H1 (cell line): Measurements from ENCODE around the gene KLHDC7A. TPM values are rescaled to one million over a fixed set of nuclear protein-coding genes. Genes with fewer than 3 reads are reported as not detected.

ENCODE experiments used
- CTCF ChIA-PET: fragments of 300-600 bp; sonication (Branson Sonifier 250); formaldehyde crosslinking; loops from one replicate; lab custom pipeline; 2021; ENCODE audit not compliant: partially characterized antibody; lab: Charles Lee
- POLR2A ChIA-PET: fragments of 300-600 bp; sonication (Branson Sonifier 250); formaldehyde crosslinking; loops from one replicate; lab custom pipeline; 2021; ENCODE audit warnings: inconsistent platforms; ENCODE audit not compliant: partially characterized antibody; lab: Charles Lee
- DNase-seq, 2 experiments: peaks; one replicate each; pipeline versions ENCODE4 v3.0.0 to v3.0.0-alpha.2; 2010 to 2022; ENCODE audit warnings: low spot score in 2 of 2, low read depth in 1 of 2, mixed read lengths in 1 of 2
- FAIRE-seq: peaks from 2 replicates; lab custom pipeline; 2011; peaks lifted over from hg19 to GRCh38; lab: Jason Lieb, UNC
- H2AFZ ChIP-seq: 2 replicates; pipeline ENCODE4 v1.8.1; 2012; ENCODE audit warnings: low read length, inconsistent platforms
- H2AK5ac ChIP-seq: 2 replicates; pipeline ENCODE4 v1.6.1; 2013; ENCODE audit warnings: low read depth, low read length
- H2BK120ac ChIP-seq: replicated peaks from 2 replicates; pipeline ENCODE3; 2013; ENCODE audit warnings: low read depth, low read length, inconsistent platforms
- H2BK12ac ChIP-seq: 2 replicates; pipeline ENCODE4 v1.6.1; 2013; ENCODE audit warnings: low read depth, low read length
- H2BK15ac ChIP-seq: 2 replicates; pipeline ENCODE4 v1.6.1; 2013; ENCODE audit warnings: low read length
- H2BK20ac ChIP-seq: 2 replicates; pipeline ENCODE4 v1.6.1; 2013; ENCODE audit warnings: low read length
- H2BK5ac ChIP-seq: 2 replicates; pipeline ENCODE4 v1.6.1; 2013; ENCODE audit warnings: low read depth, low read length
- H3K14ac ChIP-seq: 2 replicates; pipeline ENCODE4 v1.6.1; 2013; ENCODE audit warnings: inconsistent platforms; ENCODE audit not compliant: insufficient read length
- H3K18ac ChIP-seq: 2 replicates; pipeline ENCODE4 v1.6.1; 2013; ENCODE audit warnings: low read length; ENCODE audit errors: extremely low read depth
- H3K23ac ChIP-seq: 2 replicates; pipeline ENCODE4 v1.6.1; 2013; ENCODE audit warnings: inconsistent platforms; ENCODE audit not compliant: insufficient read length
- H3K23me2 ChIP-seq: 2 replicates; pipeline ENCODE4 v1.6.1; 2013; ENCODE audit warnings: low read depth, low read length
- H3K27ac ChIP-seq: 2 replicates; pipeline ENCODE4 v1.6.1; 2011; ENCODE audit warnings: low read depth, low read length, inconsistent platforms
- H3K27me3 ChIP-seq, 4 experiments: replicated peaks in 1 of 4; 1 replicate in 1 of 4; 2 replicates in 3 of 4; pipeline versions ENCODE4 v1.6.1 to v1.8.1; 2011 to 2013; ENCODE audit warnings: low read length in 3 of 4, mild to moderate bottlenecking in 3 of 4, inconsistent platforms in 2 of 4, mixed read lengths in 2 of 4, moderate library complexity in 1 of 4; ENCODE audit not compliant: control insufficient read depth in 3 of 4, insufficient read depth in 3 of 4; ENCODE audit errors: extremely low read depth in 1 of 4
- H3K36me3 ChIP-seq, 4 experiments: 2 replicates each; pipeline versions ENCODE4 v1.6.1 to v1.8.1; 2011 to 2013; ENCODE audit warnings: mild to moderate bottlenecking in 4 of 4, low read length in 3 of 4, moderate library complexity in 2 of 4, control low read depth in 1 of 4, inconsistent platforms in 1 of 4; ENCODE audit not compliant: insufficient read depth in 4 of 4, control insufficient read depth in 2 of 4
- H3K4ac ChIP-seq: replicated peaks from 2 replicates; pipeline ENCODE3; 2013; ENCODE audit warnings: low read length, low read depth, mixed read lengths, inconsistent platforms; ENCODE audit not compliant: insufficient read length
- H3K4me1 ChIP-seq, 4 experiments: replicated peaks in 1 of 4; 1 replicate in 1 of 4; 2 replicates in 3 of 4; pipeline versions ENCODE4 v1.6.1 to v1.8.1; 2011 to 2013; ENCODE audit warnings: low read length in 3 of 4, inconsistent platforms in 2 of 4, mixed read lengths in 1 of 4; ENCODE audit not compliant: insufficient read depth in 4 of 4, control insufficient read depth in 3 of 4
- H3K4me2 ChIP-seq, 2 experiments: 2 replicates each; pipeline versions ENCODE4 v1.6.1 to v1.8.1; 2011 to 2013; ENCODE audit warnings: low read depth in 2 of 2, low read length in 2 of 2, control low read depth in 1 of 2, inconsistent platforms in 1 of 2, mild to moderate bottlenecking in 1 of 2; ENCODE audit not compliant: insufficient read depth in 1 of 2
- H3K4me3 ChIP-seq, 4 experiments: fragments of 200-600, 300-600 bp in 1 of 4; sonication (generic), shearing (Covaris generic), sonication (Bioruptor Twin) in 1 of 4; 2 replicates each; pipeline versions ENCODE4 v1.5.1 to v1.8.1; 2011 to 2016; ENCODE audit warnings: low read length in 4 of 4, low read depth in 3 of 4, control low read depth in 2 of 4, inconsistent platforms in 2 of 4, mild to moderate bottlenecking in 2 of 4, mixed read lengths in 1 of 4, moderate library complexity in 1 of 4; ENCODE audit not compliant: insufficient read depth in 2 of 4; ENCODE audit errors: extremely low read depth in 1 of 4
- H3K56ac ChIP-seq: replicated peaks from 2 replicates; pipeline ENCODE3; 2013; ENCODE audit warnings: low read depth, mild to moderate bottlenecking, mixed read lengths, low read length, inconsistent platforms; ENCODE audit not compliant: insufficient read length
- H3K79me1 ChIP-seq: 2 replicates; pipeline ENCODE4 v1.6.1; 2013; ENCODE audit warnings: low read depth, low read length, control low read depth
- H3K79me2 ChIP-seq, 2 experiments: 2 replicates each; pipeline versions ENCODE4 v1.6.1 to v1.8.1; 2012 to 2013; ENCODE audit warnings: low read length in 2 of 2, mild to moderate bottlenecking in 2 of 2, inconsistent platforms in 1 of 2; ENCODE audit not compliant: insufficient read depth in 2 of 2, control insufficient read depth in 1 of 2
- H3K9ac ChIP-seq, 4 experiments: replicated peaks in 1 of 4; 1 replicate in 1 of 4; 2 replicates in 3 of 4; pipeline versions ENCODE4 v1.6.1 to v1.8.1; 2011 to 2013; ENCODE audit warnings: low read depth in 3 of 4, low read length in 3 of 4, control low read depth in 2 of 4, mild to moderate bottlenecking in 2 of 4, moderate library complexity in 2 of 4, inconsistent platforms in 1 of 4; ENCODE audit errors: extremely low read depth in 1 of 4
- H3K9me3 ChIP-seq, 2 experiments: 2 replicates each; pipeline versions ENCODE4 v1.6.1 to v1.8.1; 2012 to 2013; ENCODE audit warnings: mild to moderate bottlenecking in 2 of 2, moderate library complexity in 2 of 2, control low read depth in 1 of 2, inconsistent platforms in 1 of 2, low read depth in 1 of 2, low read length in 1 of 2, mixed read lengths in 1 of 2; ENCODE audit not compliant: insufficient read depth in 2 of 2
- H4K20me1 ChIP-seq, 2 experiments: replicated peaks in 1 of 2; 2 replicates each; pipeline versions ENCODE3 to v1.8.1; 2011 to 2013; ENCODE audit warnings: inconsistent platforms in 2 of 2, low read length in 2 of 2, mild to moderate bottlenecking in 1 of 2; ENCODE audit not compliant: insufficient read depth in 2 of 2, control insufficient read depth in 1 of 2
- H4K5ac ChIP-seq: 2 replicates; pipeline ENCODE4 v1.6.1; 2013; ENCODE audit warnings: low read length, low read depth, mixed read lengths, inconsistent platforms; ENCODE audit not compliant: insufficient read length
- H4K8ac ChIP-seq: 2 replicates; pipeline ENCODE4 v1.8.0; 2013; ENCODE audit warnings: mild to moderate bottlenecking, moderate library complexity, low read length, inconsistent platforms; ENCODE audit not compliant: insufficient read depth; ENCODE audit errors: extremely low read depth
- H4K91ac ChIP-seq: replicated peaks from 2 replicates; pipeline ENCODE3; 2013; ENCODE audit warnings: low read length, mixed read lengths, inconsistent platforms; ENCODE audit not compliant: insufficient read length
- BCL11A ChIP-seq, 2 experiments: IDR thresholded peaks; one replicate each; pipeline ENCODE4 v1.6.1; 2011; ENCODE audit warnings: low read depth in 2 of 2, low read length in 2 of 2, mild to moderate bottlenecking in 2 of 2
- TEAD4 ChIP-seq: IDR thresholded peaks from 2 replicates; pipeline ENCODE4 v1.6.1; 2012; ENCODE audit warnings: low read depth, low read length, inconsistent platforms, mixed read lengths
- WGBS, 2 experiments: shearing (Covaris generic) in 1 of 2; methylation state at CpG; one replicate each; pipeline versions ENCODE4 v1.1.6 to v1.1.7; 2013 to 2015; ENCODE audit warnings: low lambda C conversion rate in 2 of 2, mixed read lengths in 2 of 2, inconsistent platforms in 1 of 2, low coverage in 1 of 2, missing lambda C conversion rate in 1 of 2; ENCODE audit not compliant: insufficient replicate concordance in 2 of 2, insufficient coverage in 1 of 2, insufficient read length in 1 of 2; ENCODE audit errors: extremely low coverage in 1 of 2, missing lambda C conversion rate in 1 of 2; 5-methylcytosine and 5-hydroxymethylcytosine counted together
- polyA plus RNA-seq, 7 experiments: library from polyadenylated mRNA; depleted of rRNA in 3 of 7; stranded (reverse) in 5 of 7; unstranded in 2 of 7; fragments of >200 nt in 5 of 7; fragments of 200-250 nt in 2 of 7; gene quantifications; 1 replicate in 5 of 7; 2 replicates in 1 of 7; 4 replicates in 1 of 7; pipeline versions ENCODE4 v1.2.1 to v1.2.3, GENCODE V29; 2011 to 2013; ENCODE audit warnings: missing spikeins in 2 of 7, mixed read lengths in 2 of 7
- total RNA-seq: library from RNA; stranded (reverse); fragmentation: NEBNext Ultra II Directional; extraction: Animal tissue kit (Norgen Biotek cat#: 25700); gene quantifications from 2 replicates; pipeline ENCODE4 v1.2.1, GENCODE V29; 2021
- TF ChIP-seq, protein P1 (sequence below): IDR thresholded peaks from 2 replicates; pipeline ENCODE4 v1.6.1; 2012; ENCODE audit warnings: inconsistent platforms
- TF ChIP-seq, protein P2 (sequence below): IDR thresholded peaks from 2 replicates; pipeline ENCODE4 v1.6.1; 2012; ENCODE audit warnings: inconsistent platforms

The KLHDC7A gene
- total and polyA plus RNA-seq, 2 of the 8 experiments (the other 6 are each of a cell fraction or from before 2014, with no cell fraction given): 3.9 to 18.9 TPM

DNA sequence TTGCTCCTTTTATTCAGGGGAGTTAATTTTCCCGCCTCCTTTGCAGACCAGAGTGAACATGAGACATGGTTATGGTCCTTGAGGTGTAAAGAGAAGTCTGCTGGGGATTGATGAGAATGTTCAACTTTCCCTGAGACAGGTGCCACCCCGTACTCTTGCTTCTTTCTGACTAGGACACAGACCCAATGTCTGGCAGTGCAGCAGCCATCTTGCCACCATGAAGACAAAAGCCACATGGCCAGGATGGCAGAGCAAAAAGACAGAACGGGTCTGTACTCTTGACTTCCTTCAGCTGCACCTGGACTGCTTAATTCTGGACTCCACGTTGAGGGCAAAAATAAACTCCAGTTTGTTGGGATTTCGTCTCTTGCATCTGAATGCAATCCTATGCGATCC, 54.1 kb downstream of the KLHDC7A start:
- H3K9me3 ChIP-seq: no peaks in the 10 kb centered on the region
- no peak overlapping the region for H4K5ac ChIP-seq
- H3K4ac ChIP-seq: no peak overlapping the region
- no peak overlapping the region for H3K9ac ChIP-seq
- no peak overlapping the region for H4K8ac ChIP-seq
- FAIRE-seq: no peak
- no peak overlapping the region for H2BK5ac ChIP-seq
- H2AK5ac ChIP-seq: no peak overlapping the region
- no peak overlapping the region for H2BK120ac ChIP-seq
- no peak overlapping the region for H3K27ac ChIP-seq
- TF ChIP-seq BCL11A (IDR thresholded peaks at IDR 0.05; ENCODE audit: low read depth in 2 of 2, low read length in 2 of 2) (no peak), TEAD4 (no peak)
- TF ChIP-seq, protein P1, sequence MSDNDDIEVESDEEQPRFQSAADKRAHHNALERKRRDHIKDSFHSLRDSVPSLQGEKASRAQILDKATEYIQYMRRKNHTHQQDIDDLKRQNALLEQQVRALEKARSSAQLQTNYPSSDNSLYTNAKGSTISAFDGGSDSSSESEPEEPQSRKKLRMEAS: 0 out of 2 replicates have a peak, but pooled peaks have one; percentile 14
- TF ChIP-seq, protein P2, sequence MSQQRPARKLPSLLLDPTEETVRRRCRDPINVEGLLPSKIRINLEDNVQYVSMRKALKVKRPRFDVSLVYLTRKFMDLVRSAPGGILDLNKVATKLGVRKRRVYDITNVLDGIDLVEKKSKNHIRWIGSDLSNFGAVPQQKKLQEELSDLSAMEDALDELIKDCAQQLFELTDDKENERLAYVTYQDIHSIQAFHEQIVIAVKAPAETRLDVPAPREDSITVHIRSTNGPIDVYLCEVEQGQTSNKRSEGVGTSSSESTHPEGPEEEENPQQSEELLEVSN: peak; percentile 16; the same call in 1 of the 2 replicates
- POLR2A ChIA-PET: interaction anchor here (1.2 kb wide), 1 partner anchor 17 kb away, joined by 3 read pairs; no protein-coding TSS in a partner anchor
- no peak overlapping the region for H2BK12ac ChIP-seq
- H3K14ac ChIP-seq: no peak overlapping the region
- no peak overlapping the region for H3K56ac ChIP-seq
- CTCF ChIA-PET: interaction anchor here (0.6 to 50.4 kb wide), 4 partner anchors 27 to 219 kb away, joined by 3 to 984 read pairs (median 4); no protein-coding TSS in a partner anchor
- no peaks in the 10 kb centered on the region for H3K36me3 ChIP-seq
- H3K79me2 ChIP-seq: no peaks in the 10 kb centered on the region
- no peak overlapping the region for H3K4me3 ChIP-seq
- no peaks in the 10 kb centered on the region for H3K79me1 ChIP-seq
- no peak for DNase-seq
- no peak overlapping the region for H3K4me2 ChIP-seq
- H3K4me1 ChIP-seq: no peaks in the 10 kb centered on the region; a peak in 2 of 7 replicates
- H4K20me1 ChIP-seq: no peaks in the 10 kb centered on the region
- WGBS, 2 experiments: 87% methylated on average over 6 of the region's 6 CpGs; no CpG with 5 or more reads in 1 of the 2 experiments
- H3K23ac ChIP-seq: no peak overlapping the region
- H3K23me2 ChIP-seq: no peaks in the 10 kb centered on the region; the same call in 1 of the 2 replicates
- no peak overlapping the region for H2AFZ ChIP-seq
- H3K27me3 ChIP-seq: peaks cover 0 to 8% (median 3%) of the 10 kb centered on the region in 4 experiments; a peak in 4 of 7 replicates
- H2BK20ac ChIP-seq: no peak overlapping the region
- no peak overlapping the region for H4K91ac ChIP-seq
- H3K18ac ChIP-seq: no peak overlapping the region
- H2BK15ac ChIP-seq: no peak overlapping the region
